GM21717 (cell line): ENCODE measurements around the gene CCDC200.
"Not testable (repeated sequence)": the region's sequence is repeated elsewhere in the genome, so short reads cannot be mapped to it uniquely, and the experiment has no call there.

Source experiments
- ATAC-seq: cut with Tn5 transposase; IDR thresholded peaks from one replicate; pipeline ENCODE4 v1.9.1; 2021; ENCODE audit warnings: mild to moderate bottlenecking, moderate library complexity; ENCODE audit not compliant: unreplicated experiment

CCDC200 gene

DNA sequence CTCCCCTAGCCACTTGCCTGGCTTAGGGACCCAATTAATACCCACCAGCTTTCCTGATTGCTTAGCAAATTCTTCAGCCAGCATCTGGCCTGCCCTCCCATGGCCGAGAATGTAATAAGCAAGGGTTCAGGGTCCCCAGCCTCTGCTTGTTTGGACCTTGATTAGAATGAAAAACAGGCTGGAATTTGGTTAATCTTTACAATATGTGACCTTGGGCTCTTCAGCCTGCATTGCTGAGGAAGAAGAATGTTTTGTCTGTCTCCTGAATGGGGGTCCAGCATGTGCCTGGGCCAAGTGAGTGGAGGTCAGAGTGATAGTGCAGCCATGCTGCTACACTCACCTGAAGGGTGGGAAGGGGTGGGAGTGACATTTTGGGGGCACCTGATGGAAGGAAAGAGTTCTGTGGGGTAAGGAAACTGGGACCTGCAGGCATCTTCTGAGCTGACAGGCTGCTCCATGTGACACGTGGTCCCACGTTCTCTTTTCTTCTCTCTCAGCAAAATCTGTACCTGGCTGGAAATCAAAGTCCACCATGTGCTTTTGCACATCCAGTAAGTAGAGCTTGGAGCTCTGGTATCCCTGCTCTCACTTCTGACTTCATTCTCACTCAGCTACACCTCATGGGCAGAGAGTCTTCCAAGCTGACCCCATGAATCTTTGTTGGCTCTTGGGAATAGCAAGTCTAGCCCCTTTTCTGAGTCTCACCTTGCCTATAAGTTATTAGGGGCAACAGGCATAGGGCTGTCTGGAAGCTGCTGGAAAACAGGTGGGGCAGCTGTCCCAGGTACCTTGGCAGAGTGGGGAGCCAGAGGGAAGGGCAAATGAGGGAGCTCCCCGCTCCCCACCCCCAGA is 11.4 kb downstream of the CCDC200 start:
- ATAC-seq: no peak

GRCh38 chr17:43216369-43216761 is 12.1 kb downstream of the CCDC200 start:
- no peak for ATAC-seq

GRCh38 chr17:43215341-43215740 is 13.1 kb downstream of the CCDC200 start:
- no peak for ATAC-seq

GRCh38 chr17:43213545-43213944 is 14.9 kb downstream of the CCDC200 start:
- no peak for ATAC-seq

- no peak for ATAC-seq
Observed at GRCh38 chr17:43212641-43213490, 15.6 kb downstream of the CCDC200 start.

DNA sequence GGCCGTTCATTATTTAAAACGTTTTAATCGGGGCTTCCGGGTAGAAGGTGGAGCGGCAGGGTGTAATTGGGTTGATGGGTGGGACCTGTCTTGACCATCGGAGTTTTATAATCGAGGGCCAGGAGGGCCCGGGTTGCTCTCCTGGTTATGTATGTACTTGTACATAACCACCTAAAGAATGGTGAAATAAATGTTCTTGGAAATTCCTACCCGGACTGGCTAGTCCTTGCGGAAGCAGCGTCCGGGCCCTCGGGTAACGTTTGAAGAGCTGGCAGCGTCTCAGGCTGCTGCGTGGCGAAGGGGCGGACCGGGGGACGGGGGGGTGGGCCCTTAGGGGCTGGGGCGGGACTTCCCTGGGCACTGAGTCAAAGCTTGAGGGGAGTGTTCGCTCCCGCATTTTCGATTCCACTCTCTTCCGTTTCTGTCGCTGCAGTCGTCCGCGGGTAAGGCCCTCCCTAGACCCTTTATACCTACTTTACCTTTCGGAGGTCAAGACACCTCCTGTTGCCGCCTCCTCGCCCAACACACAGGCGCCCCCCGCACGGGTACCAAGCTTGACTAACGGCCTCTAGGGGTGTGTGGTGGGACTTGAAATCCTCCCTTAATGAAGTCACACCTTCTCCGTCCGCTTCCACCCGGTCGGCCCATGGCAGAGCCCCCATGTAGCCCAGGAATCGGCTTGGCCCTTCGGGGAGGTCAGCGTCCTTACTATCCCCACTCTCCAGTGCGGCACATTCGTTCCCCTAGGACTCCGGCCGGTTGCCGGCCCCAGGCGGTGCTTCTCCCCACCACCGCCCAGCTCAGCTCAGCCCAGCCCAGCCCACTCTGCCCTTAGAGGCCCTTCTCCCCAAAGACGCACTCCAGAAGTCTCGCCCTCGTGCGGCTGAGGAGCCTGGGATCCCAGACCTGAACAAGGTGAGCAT is 16.7 kb downstream of the CCDC200 start, which contains the start of gene TMEM106A:
TMEM106A (plus strand) TSS at position 396 of the 923 bp plus-strand sequence. CDS start 1,167 bp downstream, outside the sequence.
- peak; percentile 65 for ATAC-seq

- no peak for ATAC-seq
Observed at GRCh38 chr17:43211123-43211479, 17.3 kb downstream of the CCDC200 start.

- ATAC-seq: no peak
Observed at GRCh38 chr17:43210576-43210975, 17.8 kb downstream of the CCDC200 start.

- ATAC-seq: not testable (repeated sequence)
Observed at GRCh38 chr17:43203013-43203412, 25.4 kb downstream of the CCDC200 start.

DNA sequence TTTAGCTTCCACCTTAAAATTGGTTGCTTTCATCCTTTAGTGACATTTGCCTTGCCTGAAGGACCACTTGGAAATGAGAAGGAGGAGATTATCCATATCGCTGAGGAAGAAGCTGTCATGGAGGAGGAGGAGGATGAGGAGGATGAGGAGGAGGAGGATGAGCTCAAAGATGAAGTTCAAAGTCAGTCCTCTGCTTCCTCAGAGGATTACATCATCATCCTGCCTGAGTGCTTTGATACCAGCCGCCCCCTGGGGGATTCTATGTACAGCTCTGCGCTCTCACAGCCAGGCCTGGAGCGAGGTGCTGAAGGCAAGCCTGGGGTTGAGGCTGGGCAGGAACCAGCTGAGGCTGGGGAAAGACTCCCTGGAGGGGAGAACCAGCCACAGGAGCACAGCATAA is 28.3 kb downstream of the CCDC200 start:
- no peak for ATAC-seq

DNA sequence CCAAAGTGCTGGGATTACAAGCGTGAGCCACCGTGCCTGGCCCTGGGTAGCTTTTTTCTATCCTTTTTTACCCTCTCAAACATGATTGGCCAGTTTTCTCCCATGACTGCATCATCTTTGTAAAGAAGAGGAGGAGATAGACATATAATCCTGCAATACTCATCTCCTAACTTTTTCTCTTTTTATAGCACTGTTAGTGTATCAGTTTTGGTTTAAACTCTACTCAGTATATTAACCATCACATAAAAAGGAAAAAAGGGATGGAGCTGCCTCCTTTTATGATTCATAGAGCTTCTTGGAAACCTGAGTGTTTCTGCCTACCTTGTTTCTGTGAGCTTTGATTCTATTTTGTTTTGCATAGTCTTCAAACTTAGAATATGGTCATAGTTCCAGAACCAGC is 28.8 kb downstream of the CCDC200 start:
- ATAC-seq: no peak

GRCh38 chr17:43193251-43193650 is 35.2 kb downstream of the CCDC200 start:
- no peak for ATAC-seq

- not testable (repeated sequence) for ATAC-seq
Observed at GRCh38 chr17:43186656-43187055, 41.8 kb downstream of the CCDC200 start.

DNA sequence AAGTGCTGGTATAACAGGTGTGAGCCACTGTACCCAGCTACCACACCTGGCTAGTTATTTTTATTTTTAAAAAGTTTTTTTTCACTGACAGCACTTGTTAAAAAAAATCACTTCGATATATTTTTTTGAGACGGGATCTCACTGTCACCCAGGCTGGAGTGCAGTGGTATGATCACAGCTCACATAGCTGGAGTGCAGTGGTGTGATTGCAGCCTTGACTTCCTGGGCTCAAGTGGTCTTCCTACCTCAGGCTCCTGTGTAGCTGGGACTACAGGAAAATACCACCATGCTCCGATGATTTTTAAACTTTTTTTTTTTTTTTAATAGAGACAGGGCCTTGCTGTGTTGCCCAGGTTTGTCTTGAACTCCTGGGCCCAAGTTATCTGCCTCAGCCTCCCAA is 44.5 kb downstream of the CCDC200 start:
- ATAC-seq: no peak

- no peak for ATAC-seq
Observed at GRCh38 chr17:43176119-43176570, 52.3 kb downstream of the CCDC200 start.

GRCh38 chr17:43175213-43176118 is 53.0 kb downstream of the CCDC200 start:
- ATAC-seq: no peak

- no peak for ATAC-seq
Observed at GRCh38 chr17:43171586-43172487, 56.6 kb downstream of the CCDC200 start.
